GM12873 (cell line): ENCODE measurements around the gene HDGFL2.

Experiments used
- TF ChIP-seq, protein P1 (sequence below): IDR thresholded peaks from 2 replicates; pipeline ENCODE4 v1.5.1; 2012; ENCODE audit warnings: low read depth, mild to moderate bottlenecking, moderate library complexity, low read length, control low read depth; ENCODE audit not compliant: insufficient read depth; ENCODE audit errors: missing control alignments

HDGFL2 gene

DNA sequence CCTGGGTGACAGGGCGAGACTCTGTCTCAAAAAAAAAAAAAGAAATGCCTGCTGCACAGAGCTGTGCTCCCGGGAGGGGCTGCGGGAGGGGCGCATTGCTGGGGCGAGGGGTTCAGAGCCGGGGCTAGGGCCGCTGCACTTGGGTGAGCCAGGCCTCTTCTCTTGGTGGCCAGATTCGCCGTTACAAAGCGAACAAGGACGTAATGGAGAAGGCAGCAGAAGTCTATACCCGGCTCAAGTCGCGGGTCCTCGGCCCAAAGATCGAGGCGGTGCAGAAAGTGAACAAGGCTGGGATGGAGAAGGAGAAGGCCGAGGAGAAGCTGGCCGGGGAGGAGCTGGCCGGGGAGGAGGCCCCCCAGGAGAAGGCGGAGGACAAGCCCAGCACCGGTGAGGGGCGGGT lies 27.2 kb downstream of the HDGFL2 start:
- TF ChIP-seq, protein P1, sequence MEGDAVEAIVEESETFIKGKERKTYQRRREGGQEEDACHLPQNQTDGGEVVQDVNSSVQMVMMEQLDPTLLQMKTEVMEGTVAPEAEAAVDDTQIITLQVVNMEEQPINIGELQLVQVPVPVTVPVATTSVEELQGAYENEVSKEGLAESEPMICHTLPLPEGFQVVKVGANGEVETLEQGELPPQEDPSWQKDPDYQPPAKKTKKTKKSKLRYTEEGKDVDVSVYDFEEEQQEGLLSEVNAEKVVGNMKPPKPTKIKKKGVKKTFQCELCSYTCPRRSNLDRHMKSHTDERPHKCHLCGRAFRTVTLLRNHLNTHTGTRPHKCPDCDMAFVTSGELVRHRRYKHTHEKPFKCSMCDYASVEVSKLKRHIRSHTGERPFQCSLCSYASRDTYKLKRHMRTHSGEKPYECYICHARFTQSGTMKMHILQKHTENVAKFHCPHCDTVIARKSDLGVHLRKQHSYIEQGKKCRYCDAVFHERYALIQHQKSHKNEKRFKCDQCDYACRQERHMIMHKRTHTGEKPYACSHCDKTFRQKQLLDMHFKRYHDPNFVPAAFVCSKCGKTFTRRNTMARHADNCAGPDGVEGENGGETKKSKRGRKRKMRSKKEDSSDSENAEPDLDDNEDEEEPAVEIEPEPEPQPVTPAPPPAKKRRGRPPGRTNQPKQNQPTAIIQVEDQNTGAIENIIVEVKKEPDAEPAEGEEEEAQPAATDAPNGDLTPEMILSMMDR = no peak

DNA sequence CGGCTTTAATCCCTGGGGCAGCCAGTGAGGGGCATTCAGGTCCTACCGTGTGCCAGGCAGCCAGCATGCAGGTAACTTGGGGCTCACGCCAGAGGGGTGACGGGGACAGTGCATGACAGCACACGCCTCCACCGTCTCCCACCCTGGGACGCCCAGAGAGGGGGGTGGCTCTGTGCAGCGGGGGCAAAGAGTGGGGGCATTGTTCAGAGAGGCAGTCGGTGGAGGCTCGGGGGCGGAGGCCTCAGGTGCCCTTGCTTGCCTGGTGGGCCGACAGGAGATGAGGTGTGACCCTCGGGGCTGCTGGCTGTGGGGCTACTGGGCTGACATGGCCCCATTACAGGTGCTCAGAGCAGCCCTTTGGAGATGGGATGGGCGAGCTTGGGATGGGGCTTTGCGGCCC lies 27.8 kb downstream of the HDGFL2 start:
- TF ChIP-seq, protein P1 = no peak

DNA sequence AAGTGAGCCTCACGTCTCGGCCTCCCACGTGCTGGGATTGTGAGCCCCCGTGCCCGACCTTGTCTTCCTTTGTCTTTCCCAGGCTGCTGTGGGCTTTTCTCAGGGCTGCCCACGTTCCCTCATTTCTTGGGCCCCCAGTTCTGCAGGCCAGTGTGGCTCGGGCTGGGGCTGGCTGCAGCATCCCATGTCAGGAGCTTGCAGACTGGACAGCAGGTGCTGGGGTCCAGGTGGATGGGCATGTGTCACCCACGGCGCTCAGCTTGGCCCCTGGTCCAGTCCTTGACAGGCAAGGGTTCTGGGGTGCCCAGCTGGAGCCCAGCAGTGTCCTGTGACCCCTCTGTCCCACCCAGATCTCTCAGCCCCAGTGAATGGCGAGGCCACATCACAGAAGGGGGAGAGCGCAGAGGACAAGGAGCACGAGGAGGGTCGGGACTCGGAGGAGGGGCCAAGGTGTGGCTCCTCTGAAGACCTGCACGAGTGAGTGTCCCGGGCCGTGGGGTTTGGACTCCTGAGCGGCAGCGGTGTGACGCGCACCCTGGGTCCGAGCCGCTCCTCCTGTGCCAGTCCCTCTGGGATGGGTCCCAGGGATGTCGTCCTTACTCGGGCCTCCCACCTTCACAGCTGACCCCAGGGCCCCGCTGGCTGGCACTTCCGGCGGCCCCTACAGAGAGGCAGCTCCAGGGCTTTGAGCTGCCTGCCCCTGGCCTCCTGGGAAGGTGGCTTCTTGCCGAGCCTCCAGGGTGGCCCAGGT lies 28.9 kb downstream of the HDGFL2 start:
- TF ChIP-seq, protein P1 = no peak

DNA sequence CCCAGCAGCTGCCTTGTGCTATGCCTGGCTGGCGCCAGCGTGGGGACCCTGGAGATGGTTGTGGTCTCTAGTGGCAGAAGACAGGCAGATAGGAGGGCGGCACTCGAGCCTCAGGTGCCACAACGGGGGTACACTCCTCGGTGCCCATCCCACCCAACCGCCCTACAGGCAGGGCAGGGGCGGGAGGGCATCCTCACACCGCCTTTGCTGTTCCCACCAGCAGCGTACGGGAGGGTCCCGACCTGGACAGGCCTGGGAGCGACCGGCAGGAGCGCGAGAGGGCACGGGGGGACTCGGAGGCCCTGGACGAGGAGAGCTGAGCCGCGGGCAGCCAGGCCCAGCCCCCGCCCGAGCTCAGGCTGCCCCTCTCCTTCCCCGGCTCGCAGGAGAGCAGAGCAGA lies 29.6 kb downstream of the HDGFL2 start:
- TF ChIP-seq, protein P1 = no peak

DNA sequence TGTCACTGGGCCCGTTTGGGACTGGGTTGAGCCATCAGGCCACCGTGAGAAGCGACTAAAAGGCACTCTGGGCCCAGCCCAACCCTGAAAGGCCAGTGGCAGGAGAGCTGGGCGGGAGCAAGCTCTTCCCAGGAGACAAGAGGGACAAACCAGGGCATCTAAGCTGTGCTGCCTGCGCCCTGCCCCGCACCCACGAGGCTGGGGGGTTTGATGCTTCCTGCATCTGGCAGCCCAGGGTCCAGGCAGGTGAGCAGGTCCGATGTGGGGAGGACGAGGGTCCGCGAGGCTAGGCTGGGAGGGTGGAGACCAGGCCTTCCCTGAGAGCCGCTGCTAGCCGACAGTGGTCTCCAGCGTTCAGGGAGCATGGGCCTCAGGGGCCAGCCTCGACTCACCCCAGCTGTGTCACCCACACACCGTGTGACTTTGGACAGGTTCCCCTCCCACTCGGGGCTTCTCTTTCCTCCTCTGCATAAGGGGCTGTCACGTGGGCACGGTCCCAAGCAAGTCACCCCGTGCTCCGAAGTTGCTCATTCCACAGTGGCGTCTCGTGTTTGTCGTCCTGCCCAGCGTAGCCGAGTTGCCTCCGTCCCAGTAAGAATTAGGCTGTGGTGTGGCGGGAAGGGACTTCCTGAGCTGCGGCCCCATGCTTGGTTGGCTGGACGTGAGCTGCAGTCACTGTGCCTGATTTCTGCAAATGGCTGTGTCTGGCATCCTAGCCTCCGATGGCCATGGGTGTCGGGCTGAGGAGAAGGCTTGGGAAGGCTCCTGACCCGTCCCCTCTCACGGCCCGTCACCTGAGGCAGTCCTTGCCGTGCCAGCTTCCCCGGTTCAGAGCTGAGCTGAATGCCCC lies 30.4 kb downstream of the HDGFL2 start:
- TF ChIP-seq, protein P1 = no peak

DNA sequence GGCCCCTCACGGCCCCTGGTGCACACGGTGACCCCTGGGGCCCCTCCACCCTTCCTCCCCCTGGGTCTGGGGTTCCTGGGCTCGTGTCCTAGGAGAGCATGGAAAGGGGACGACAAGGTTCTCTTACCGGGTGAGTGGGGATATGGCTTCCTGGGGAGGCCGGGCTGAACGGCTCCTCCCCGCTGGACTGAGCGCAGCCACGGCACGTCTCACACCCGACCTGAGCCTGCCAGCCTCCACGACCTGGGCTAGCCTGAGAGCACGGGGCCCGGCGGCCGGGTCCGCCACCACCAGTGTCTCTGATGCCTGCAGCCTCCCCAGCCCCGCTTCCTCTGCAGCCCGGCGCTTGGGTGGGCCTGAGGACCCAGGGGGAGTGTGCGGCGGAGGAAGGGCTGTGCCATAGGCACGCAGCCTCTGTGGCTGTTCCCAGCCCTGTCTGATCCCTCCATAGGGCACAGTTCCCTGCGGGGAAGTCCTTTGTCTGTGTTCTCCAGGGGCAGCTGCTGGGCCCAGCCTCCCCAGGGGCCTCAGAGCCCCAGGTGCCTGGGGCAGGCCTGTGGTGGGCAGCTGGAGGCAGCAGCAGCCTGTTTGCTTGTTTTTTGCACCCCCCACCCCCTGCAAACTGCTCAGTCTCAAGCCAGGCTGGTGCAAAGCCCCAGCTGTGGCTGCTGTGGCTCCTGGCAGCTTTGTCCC lies 31.2 kb downstream of the HDGFL2 start:
- TF ChIP-seq, protein P1 = no peak

DNA sequence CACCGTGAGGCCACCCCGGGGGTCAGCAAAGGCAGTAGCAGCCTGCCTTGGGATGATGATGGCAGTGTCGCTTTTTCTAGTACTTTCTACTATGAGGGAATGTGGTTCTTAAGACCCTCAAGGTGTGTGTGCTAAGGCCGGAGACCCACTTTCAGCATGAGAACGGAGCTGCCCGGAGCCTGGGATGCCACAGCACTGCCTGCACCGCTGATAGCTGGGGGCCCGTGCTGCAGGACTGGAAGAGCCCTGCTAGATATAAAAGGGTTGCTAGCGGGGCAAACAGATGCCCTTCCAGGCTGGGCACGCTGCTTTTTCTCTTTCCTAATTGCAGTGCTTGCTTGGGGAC lies 31.7 kb downstream of the HDGFL2 start:
- TF ChIP-seq, protein P1 = no peak
